ENCODE results near the gene EI24.

DNA sequence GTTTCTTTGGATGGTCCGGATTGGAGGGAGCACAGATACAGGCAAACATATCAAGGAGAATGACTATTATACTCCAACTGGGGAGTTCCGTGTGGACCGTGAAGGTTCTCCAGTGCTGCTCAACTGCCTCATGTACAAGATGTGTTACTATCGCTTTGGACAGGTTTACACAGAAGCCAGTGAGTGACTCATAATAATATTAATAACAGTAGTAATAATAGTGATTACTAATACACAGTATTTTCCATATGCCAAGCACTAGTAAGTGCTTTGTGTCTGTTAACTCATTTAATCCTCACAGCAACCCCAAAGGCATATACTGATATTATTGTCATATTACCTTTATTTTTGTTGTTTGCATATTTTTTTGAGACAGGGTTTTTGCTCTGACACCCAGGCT lies 49.1 kb downstream of the EI24 start:
- TF ChIP-seq YY1 (IDR thresholded peaks at IDR 0.05; ENCODE audit: insufficient read depth, insufficient read length) (no peak), ZNF274 (IDR thresholded peaks at IDR 0.05; ENCODE audit: low read depth, low read length) (no peak)

Data from NT2/D1 (cell line).